ENCODE measurements around the gene LBHD1.
A peak's percentile ranks its signal among the peaks of the same experiment; 100 is the strongest.
"Not testable (repeated sequence)": the region's sequence is repeated elsewhere in the genome, so short reads cannot be mapped to it uniquely, and the experiment has no call there.

The LBHD1 gene

DNA sequence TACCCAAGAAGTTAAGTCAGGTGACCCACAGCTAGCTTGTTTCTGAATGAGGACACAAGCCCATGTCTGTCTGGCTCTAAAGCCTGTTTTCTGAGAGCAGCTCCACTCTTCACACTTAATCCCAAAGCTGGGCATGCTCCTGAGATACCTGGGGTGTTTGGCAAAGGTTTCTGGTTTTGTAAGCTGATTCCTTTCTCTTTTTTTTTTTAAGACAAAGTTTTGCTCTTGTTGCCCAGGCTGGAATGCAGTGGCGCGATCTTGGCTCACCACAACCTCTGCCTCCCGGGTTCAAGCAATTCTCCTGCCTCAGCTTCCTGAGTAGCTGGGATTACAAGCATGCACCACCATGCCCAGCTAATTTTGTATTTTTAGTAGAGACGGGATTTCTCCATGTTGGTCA lies 21.6 kb upstream of the LBHD1 start:
- not testable (repeated sequence) for DNase-seq

DNA sequence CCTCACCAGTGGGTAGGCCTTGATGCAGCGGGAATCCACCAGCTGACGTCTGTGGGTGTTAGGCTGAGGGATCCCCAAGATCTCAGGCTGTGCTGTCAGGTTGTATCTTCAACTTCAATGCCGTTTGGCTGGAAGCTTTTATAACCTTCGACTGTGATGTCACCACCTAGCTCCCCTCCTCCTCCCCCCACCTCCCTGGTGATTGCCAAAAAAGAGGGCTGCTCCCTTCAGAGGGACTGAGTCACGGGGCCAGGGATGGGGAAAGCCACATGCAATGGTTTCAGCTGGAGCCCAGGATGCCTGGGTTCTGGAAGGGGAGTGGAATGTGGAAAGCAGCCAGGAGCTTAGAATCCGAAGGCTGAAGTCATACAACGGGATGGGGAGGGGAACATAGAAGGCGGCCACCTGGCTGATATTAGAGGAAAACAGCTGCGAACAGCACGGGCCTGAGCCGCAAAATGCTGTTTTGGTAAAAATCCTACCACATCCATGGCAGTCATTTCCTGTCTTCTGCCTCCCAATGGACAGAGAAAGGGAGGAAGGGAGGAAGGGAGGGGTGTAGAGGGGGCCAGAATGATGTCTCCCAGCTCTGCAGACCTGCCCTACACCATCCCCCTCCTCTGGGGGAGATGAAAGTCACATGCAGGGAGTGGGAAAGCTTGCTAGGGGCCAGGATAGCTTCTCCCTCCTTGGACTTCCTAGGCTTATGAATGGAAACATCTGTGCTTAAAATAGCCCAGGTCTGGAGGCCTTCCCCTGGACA lies 17.5 kb upstream of the LBHD1 start, which contains the start of gene LRRN4CL:
TSS of gene LRRN4CL (minus strand) at position 110 of the 763 bp plus-strand sequence. CDS start 1,022 bp downstream, outside the sequence.
- DNase-seq, result no peak

DNA sequence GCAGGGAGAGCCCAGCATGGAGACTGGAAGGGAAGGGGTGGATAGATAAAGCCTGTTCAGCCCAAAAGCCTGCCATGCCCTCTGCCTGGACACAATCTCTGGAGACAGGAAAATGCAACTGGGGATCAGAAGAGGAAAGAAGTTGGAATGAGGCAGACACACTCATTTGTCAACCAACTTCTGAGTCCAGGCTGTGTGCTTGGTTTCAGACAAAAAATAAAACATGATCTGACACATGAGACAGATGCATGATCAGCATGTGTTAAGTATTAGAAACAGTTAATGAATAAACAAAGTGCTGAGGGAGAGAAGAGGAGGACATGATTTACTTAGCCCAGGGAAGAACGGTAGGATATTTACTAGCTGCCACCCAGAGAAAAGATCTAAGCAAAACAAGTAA lies 16.4 kb upstream of the LBHD1 start:
- no peak for DNase-seq

DNA sequence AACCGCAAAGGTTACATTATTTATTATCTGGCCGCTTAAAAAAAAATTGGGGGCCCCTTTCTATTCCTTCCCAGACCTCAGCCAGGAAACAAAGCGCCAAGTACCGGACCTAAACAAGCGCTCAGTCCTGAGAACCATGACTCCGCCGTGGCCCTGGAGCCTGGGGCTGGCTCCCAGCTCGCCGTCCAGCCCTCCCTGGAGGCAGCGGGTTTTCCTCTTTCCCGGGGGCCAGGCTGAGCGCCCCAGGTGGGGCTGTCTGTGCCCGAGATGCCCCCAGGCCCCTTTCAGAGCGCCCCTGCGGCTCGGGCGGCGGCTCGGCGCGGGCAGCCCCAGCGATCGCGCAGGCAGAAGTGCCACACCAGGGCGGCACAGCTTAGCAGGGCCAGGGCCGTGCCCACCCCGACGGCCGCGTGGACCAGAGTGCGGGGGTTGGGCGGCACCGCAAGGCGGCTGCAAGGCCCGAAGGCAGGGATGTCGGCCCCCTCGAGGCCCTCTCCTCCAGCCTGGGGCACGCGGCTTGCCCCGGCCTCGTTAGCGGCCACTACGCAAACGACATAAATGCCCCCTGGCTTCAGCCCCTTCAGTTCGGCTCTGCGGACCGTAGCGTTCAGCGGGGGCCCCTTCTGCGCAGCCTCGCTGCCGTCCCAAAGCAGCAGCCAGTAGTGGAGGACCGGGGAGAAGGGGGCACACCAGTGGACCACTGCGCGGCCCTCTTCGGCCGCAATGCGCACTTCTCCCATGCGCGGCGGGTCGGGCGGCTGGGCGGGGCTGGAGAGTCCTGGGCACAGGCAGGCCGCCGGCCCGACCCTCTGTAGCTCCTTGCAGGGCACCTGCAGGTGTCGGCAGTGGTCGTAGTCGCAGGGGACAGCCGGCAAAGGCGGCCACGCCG lies 15.7 kb upstream of the LBHD1 start:
- DNase-seq, result peak; percentile 76

DNA sequence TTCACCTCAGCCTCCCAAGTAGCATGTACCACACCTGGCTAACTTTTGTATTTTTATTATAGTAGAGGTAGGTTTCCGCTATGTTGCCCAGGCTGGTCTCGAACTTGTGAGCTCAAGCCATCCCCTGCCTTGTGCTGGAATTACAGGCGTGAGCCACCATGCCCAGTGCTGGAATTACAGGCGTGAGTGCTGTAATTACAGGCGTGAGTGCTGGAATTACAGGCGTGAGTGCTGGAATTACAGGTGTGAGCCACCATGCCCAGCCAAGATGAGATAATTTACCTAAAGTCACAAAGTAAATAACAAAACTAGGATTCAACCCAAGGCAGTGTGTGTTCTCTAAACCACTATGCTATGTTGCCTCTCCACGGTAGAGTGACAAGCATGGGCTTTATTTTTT lies 10.5 kb upstream of the LBHD1 start:
- DNase-seq, result no peak

DNA sequence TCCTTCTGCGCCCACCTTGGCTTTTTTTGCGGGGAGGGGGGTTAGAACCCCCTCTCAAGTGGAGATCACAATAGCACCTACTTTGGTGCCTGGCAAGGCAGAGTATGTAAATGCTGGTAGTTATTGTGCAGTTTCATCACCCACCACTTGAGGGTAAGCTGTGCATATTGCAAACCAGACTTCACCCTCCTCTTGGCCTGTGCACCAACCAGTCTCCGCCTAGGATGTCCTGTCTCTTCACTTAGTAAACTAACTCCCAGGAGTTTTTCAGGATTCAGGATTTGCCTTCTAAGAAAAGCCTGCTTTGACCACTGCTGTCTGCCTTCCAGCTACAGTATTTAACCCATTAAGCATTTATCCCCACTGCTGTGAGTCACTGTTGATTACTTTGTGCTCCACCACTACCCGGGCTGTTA lies 8.8 kb upstream of the LBHD1 start:
- DNase-seq, result no peak

DNA sequence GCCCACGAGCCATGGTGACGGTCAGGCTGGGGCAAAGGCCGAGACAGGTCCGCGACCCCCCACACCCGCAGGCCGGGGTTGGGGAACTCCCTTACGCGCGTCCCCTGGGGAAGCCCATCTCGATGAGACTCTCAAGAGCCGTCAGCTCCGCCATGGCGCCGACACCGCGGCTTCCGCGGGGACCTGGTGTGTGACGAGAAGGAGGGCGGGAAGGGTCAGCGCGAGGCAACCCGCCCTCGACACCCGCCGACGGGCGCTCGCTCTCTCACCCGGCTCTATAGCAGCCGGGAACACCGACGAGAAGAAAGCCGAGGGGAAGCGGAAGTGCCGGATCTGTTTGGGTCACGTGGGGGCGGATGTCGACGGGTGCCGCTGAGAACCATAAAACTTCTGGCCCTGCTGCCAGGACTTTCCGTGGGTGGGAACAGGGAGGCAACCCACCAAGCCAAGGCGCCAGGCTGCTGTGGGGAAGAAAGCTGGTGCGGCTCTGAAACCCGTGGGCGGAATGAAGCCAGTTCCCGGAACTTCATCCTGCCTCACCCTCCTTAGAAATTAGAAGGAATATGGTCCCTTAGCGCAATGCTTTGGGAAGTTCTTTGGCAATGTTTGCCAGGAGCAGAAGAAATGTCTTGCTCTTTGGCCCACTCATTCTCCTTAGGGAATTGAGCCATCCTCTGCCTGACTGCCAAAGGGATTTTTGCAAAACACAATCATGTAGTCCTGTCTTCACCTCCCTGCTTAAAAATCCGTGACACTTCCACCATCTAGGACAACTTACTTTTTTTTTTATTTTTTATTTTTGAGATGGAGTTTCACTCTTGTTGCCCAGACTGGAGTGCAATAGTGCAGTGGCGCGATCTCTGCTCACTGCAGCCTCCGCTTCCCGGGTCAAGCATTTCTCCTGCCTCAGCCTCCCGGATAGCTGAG lies 7.0 kb upstream of the LBHD1 start, which contains the start of gene UBXN1:
TSS of gene UBXN1 (minus strand) at position 304 of the 927 bp plus-strand sequence. CDS start at position 154, 150 bp downstream.
- DNase-seq, result peak; percentile 92

DNA sequence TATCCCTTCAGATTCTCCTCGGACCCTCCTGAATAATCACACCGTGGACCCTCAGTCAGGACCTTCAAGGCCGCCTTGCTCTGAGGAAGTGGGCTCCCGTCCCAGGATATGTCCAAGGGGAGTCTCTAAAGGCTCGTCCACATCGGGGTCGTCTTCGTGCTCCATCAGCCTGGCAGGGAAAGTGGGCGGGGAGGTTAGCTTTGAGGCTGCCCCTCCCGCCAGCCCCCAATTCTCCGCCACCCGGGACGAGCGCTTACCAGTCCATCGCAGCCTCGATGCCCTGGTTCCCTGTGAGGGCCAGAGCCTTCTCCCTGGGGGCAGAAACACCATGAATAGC lies 6.3 kb upstream of the LBHD1 start:
- no peak for DNase-seq

DNA sequence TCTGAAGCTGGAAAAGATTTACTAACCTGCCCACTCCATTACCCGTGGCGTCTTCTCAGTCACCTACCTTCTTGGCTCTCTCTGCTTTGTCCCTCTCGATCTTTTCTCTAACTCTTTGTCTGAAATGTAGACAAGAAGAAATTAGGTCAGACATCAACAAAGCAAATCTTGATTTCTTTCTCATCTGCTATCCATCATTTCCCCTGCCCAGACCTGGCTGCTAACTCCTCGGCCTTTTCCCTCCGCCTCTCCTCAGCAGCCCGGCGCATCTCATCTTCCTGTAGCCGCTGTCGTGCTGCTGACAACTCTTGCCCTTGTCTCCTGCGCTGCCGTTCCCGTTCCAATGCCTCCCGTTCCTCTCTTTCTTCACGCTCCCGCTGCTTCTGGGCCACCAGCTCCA lies 5.6 kb upstream of the LBHD1 start:
- DNase-seq, result no peak

DNA sequence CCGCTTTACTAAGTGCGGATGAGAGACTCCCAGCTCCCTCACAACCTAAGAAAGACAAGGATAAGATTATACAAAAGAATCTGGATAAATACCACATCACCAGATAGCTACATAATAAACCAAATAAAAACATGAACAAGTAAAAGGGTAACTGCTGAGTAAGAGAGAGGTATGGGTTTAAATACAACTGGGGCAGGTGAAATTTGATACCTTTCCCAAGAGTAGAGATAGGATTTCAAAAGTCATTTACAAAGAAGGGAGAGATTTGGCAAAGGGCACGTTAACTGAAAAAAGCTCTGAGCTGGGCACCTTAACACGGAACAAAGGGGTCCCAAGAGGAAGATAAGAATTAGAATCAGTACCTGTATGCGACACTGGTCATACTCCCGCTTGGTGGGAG lies 5.1 kb upstream of the LBHD1 start:
- no peak for DNase-seq

DNA sequence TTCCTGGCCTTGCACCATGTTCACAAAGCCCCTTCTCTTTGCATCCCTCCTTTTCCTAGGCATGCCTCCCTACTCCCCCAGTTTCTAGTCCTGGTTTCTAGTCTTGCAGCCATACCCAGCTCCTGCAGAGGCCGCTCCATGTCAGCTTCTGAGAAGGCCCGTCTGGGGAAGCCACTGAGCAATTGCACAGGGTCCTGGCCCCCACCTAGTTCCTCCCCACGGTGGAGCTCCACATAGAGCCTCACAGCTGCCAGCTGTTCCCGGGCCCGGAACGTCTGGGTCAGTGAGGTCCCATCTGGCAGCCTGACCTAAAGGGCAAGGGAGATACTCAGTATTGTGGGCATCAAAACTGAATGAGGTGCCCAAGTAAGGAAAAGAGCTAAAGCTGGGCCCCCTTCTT lies 4.6 kb upstream of the LBHD1 start:
- DNase-seq, result no peak

DNA sequence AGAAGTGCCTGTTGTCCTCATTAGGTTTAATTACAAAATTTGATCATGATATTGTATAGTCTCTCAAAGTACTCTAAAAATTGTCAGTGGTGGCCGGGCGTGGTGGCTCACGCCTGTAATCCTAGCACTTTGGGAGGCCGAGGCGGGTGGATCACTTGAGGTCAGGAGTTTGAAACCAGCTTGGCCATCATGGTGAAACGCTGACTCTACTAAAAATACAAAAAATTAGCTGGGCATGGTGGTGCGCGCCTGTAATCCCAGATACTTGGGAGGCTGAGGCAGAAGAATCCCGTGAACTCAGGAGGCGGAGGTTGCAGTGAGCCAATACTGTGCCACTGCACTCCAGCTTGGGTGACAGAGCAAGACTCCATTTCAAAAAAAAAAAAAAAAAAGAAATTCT lies 3.3 kb upstream of the LBHD1 start:
- not testable (repeated sequence) for DNase-seq

DNA sequence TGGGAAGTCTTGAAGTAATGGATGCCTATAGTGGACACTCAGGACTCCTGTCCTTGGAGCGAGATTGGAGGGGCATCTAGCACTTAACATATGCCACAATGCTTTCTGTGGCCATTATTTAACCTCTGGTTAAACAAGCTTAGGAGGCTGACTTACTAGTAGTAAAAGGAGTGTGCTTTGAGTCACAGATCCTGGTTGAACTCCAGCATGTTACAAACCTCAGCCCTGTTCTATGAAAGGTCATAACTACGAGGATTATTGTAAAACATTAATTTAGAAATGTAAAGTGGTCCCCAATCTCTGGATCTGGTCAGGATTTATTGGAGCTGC lies 1.1 kb upstream of the LBHD1 start:
- no peak for DNase-seq

DNA sequence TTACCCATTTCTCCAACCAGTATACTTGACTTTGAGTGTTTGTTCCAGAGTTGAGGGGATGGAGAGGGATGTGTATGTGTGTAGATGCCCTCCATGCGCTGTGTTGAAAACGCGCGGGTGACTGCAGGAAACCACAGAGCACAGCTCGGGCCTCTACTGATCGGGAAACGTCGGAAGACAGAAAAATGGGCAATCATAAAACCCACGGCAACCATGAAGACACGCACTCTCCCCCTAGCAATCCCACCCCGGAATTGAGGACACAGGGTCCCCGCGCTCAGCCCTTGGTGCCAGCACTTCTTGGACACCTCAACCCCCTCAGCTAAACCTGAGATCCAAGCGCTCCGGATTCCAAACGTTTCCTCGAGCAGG lies 845 bp downstream of the LBHD1 start:
- no peak for DNase-seq

DNA sequence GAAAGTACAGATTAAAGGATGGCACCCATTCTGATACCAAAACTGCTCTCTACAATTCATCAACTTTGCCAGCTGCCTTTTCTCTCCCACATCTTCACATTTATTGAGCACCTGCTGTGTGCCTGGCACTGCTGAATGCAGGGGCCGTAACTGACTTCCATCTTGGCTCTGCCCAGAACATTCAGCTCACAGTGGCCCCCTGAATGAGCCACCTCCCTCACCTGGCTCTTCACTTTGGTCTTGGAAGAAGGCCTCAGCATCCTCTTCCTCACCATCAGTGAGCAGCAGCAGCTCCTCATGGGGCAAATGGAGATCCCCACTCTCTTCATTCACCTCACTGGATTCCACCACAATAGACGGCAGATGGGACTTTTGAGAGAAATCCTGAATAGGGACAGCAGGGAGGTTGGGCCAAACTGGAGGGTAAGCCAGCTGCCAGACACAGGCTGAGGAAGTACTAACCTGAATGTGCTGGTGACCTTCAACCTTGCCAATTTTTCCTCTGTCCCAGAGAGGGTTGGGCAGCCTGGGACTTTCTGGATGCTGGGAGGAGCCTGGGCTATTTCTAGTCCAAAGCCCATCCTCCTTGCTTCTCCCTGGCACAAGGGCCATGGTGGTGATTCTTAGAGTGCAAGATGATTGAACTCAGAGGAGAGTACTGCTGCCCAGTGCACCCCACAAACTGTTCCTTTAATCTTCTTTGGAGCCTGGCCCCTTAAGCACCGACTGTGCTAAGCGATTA lies 2.5 kb downstream of the LBHD1 start:
- DNase-seq, result no peak

DNA sequence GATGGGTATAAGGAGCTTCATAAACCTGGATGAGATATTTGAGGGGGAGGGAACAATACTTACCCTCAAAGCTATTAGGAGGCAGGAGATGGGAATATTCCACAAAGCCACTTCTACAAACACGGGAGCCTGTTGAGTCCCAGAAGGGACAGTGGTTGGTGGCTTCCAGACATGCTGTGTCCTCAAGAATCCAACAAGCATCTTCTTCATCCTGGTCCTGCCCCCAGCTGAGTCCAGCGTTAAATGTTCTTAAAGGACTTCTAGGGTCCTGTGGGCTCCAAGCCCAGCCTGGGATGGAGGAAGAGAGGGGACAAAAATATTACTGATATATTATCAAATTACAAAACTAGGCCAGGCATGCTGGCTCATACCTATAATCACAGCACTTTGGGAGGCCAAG lies 4.6 kb downstream of the LBHD1 start:
- DNase-seq, result no peak

DNA sequence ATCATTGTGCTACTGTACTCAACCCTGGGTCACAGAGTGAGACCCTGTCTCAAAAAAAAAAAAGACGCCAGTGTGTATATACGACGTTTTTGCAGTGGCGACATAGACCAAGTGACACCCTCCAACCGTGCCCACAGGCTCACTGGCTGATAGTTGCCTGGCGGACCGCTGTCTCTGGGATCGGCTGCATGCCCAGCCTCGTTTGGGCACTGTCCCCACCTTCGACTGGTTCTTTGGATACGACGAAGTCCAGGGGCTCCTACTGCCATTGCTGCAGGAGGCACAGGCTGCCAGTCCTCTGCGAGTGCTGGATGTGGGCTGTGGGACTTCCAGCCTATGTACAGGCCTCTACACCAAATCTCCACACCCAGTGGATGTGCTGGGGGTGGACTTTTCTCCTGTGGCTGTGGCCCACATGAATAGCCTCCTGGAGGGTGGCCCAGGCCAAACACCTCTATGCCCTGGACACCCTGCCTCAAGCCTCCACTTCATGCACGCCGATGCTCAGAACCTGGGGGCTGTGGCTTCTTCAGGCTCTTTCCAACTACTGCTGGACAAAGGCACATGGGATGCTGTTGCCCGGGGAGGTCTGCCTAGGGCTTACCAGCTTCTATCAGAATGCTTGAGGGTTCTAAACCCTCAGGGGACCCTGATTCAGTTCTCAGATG lies 5.7 kb downstream of the LBHD1 start:
- DNase-seq, result no peak

DNA sequence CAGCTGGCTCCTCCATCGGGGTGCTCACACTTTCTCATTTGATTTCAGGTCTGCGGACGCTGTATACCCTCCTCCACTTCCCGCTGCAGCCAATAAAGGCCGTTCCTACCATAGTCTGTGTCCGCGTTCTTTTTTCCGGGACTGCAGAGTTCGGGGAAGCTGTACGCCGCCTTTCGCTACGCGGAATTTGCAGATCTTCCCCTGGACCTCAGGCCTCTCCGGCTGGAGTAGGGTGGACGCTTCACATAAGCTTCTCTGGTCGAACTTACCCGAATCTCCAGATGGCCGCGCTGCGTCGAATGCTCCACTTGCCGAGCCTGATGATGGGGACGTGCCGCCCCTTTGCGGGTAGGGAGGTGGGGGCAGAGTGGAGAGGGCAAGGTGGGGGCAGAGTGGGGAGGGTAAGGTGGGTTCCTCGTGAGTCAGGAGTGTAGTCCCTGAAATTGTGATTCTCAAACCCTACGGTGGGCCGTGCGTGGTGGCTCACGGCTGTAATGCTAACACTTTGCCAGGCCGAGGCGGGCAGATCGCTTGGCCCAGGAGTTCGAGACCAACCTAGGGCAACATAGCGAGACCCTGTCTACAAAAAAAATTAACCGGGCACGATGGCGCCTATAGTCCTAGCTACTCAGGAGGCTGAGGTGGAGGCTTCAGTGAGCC lies 6.3 kb downstream of the LBHD1 start:
- no peak for DNase-seq

DNA sequence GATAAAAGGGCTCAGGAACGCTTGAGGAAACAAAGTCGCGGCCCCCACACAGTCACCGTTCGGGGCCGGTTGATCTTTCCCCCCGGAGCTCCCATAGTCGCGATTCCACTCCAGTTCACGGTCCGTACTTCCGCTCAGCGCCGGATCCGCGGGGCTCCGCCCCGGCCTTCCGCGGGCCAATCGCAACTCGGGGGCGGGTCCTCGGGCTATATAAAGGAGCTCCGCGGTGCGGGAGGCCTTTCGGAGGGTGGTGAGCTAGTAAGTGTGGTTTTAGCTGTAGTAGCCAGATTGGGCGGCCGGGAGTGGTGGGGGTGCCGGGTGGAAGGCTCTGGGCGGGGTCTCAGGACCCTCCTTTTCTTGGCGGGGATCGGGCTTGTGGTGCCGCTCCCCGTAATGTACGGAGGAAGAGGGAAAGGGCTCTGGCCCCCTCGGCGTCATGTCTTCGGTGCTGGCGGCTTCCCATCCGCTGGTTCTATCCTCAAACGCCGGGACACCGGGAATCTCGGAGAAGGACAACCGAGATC lies 6.9 kb downstream of the LBHD1 start, which contains the start of the genes C11orf98 and CSKMT:
TSS of gene C11orf98 (minus strand) at position 136 of the 524 bp plus-strand sequence. CDS start at position 95, 41 bp downstream.
TSS of gene CSKMT (plus strand) at position 238 of the 524 bp plus-strand sequence. CDS start 568 bp downstream, outside the sequence.
- DNase-seq, result peak; percentile 97

DNA sequence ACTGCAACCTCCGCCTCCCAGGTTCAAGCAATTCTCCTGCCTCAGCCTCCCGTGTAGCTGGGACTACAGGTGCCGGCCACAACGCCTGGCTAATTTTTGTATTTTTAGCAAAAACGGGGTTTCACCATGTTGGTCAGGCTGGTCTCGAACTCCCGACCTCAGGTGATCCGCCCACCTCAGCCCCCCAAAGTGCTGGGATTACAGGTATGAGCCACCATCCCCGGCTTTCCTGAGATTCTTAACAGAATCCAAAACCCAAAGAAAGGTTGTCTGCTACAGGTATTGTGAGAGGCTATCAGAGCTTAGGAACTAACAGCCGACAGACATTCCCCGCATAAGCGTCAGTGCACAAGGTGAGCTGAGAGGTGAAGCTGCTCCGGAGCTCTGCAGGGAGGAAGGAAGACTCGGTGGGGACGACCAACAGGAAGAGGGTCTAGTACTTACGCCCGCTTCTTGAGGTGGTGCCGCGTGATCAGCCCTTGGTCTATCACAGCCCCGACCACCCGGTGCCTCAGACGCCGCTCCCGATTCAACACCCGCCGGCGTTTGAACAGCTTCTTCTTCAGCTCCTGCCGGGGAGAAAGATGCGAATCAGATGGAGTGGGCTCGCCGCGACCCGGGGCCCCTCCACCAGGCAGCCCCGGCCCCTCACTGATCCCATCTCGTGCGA lies 7.5 kb downstream of the LBHD1 start:
- DNase-seq, result no peak

All from retina (tissue), 1 donor.